PFSK-1 (cell line): ENCODE measurements around the gene NCK2.

Experiments
- FOXP2 ChIP-seq: optimal IDR thresholded peaks from 2 replicates; pipeline ENCODE3; 2011; ENCODE audit warnings: borderline replicate concordance, control low read depth, inconsistent platforms; ENCODE audit not compliant: insufficient read depth; ENCODE audit errors: extremely low read length, extremely low read depth
- POLR2AphosphoS5 ChIP-seq: IDR thresholded peaks from 2 replicates; pipeline ENCODE4 v1.6.1; 2012; ENCODE audit warnings: low read depth, mild to moderate bottlenecking, control low read depth, low read length, moderate library complexity
- SIN3A ChIP-seq: IDR thresholded peaks from 2 replicates; pipeline ENCODE4 v1.6.1; 2012; ENCODE audit warnings: mild to moderate bottlenecking, low read length, moderate library complexity, borderline replicate concordance; ENCODE audit not compliant: insufficient read depth
- TAF1 ChIP-seq: IDR thresholded peaks from 2 replicates; pipeline ENCODE4 v1.6.1; 2012; ENCODE audit warnings: low read length, control low read depth, borderline replicate concordance; ENCODE audit not compliant: insufficient read depth
- TF ChIP-seq, protein P1 (sequence below), 2 experiments: IDR thresholded peaks; 2 replicates each; pipeline versions ENCODE4 v1.6.1 to v1.8.0; 2011 to 2012; ENCODE audit warnings: low read depth in 2 of 2, low read length in 2 of 2, control low read depth in 1 of 2, inconsistent platforms in 1 of 2, mild to moderate bottlenecking in 1 of 2, moderate library complexity in 1 of 2; ENCODE audit not compliant: insufficient read depth in 1 of 2

The NCK2 gene

DNA sequence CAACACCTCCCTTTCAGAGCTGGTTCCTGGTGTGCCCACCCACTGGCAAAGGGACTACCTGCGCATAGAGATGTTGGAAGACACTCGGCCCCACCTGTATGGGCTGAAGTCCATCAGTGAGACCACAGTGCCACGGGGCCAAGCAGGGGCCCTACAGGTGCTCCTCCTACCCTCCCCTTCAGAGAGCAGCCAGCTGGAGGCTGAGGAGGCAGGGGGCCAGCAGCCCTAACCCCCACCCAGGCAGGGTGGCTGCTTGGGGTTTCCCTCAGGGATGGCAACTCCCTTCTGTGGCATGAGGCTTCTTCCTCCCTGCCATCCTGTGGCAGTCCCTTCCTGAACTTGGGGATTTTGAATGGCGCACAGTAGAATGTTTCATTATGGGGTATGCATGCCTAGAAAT lies 125.3 kb downstream of the NCK2 start:
- TF ChIP-seq TAF1 = no peak
- TF ChIP-seq, protein P1, sequence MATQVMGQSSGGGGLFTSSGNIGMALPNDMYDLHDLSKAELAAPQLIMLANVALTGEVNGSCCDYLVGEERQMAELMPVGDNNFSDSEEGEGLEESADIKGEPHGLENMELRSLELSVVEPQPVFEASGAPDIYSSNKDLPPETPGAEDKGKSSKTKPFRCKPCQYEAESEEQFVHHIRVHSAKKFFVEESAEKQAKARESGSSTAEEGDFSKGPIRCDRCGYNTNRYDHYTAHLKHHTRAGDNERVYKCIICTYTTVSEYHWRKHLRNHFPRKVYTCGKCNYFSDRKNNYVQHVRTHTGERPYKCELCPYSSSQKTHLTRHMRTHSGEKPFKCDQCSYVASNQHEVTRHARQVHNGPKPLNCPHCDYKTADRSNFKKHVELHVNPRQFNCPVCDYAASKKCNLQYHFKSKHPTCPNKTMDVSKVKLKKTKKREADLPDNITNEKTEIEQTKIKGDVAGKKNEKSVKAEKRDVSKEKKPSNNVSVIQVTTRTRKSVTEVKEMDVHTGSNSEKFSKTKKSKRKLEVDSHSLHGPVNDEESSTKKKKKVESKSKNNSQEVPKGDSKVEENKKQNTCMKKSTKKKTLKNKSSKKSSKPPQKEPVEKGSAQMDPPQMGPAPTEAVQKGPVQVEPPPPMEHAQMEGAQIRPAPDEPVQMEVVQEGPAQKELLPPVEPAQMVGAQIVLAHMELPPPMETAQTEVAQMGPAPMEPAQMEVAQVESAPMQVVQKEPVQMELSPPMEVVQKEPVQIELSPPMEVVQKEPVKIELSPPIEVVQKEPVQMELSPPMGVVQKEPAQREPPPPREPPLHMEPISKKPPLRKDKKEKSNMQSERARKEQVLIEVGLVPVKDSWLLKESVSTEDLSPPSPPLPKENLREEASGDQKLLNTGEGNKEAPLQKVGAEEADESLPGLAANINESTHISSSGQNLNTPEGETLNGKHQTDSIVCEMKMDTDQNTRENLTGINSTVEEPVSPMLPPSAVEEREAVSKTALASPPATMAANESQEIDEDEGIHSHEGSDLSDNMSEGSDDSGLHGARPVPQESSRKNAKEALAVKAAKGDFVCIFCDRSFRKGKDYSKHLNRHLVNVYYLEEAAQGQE (IDR thresholded peaks at IDR 0.05; ENCODE audit: insufficient read depth in 1 of 2, low read depth in 2 of 2, low read length in 2 of 2) = no peak
- TF ChIP-seq POLR2AphosphoS5 = no peak
- no peak for TF ChIP-seq FOXP2
- no peak for TF ChIP-seq SIN3A

- TF ChIP-seq TAF1 = no peak
- TF ChIP-seq, protein P1 (IDR thresholded peaks at IDR 0.05; ENCODE audit: insufficient read depth in 1 of 2, low read depth in 2 of 2, low read length in 2 of 2) = no peak
These were observed 126.1 kb downstream of the NCK2 start for GRCh38 chr2:105870858-105871257.

- TF ChIP-seq FOXP2 (no peak), POLR2AphosphoS5 (no peak), TAF1 (no peak), SIN3A (no peak)
- TF ChIP-seq, protein P1 (IDR thresholded peaks at IDR 0.05; ENCODE audit: insufficient read depth in 1 of 2, low read depth in 2 of 2, low read length in 2 of 2) = no peak
These were observed 127.5 kb downstream of the NCK2 start for GRCh38 chr2:105872142-105872728.

- TF ChIP-seq, protein P1 (IDR thresholded peaks at IDR 0.05; ENCODE audit: insufficient read depth in 1 of 2, low read depth in 2 of 2, low read length in 2 of 2) = no peak
- TF ChIP-seq POLR2AphosphoS5 (no peak), TAF1 (no peak), SIN3A (no peak), FOXP2 (no peak)
These were observed 128.1 kb downstream of the NCK2 start for GRCh38 chr2:105872830-105873229.

GRCh38 chr2:105873281-105873680 lies 128.6 kb downstream of the NCK2 start:
- no peak for TF ChIP-seq FOXP2
- TF ChIP-seq TAF1 = no peak
- TF ChIP-seq POLR2AphosphoS5 = no peak
- TF ChIP-seq, protein P1 (IDR thresholded peaks at IDR 0.05; ENCODE audit: insufficient read depth in 1 of 2, low read depth in 2 of 2, low read length in 2 of 2) = no peak
- TF ChIP-seq SIN3A = no peak
